ENCODE measurements around the gene ACAP1. TPM values are rescaled to one million over a fixed set of nuclear protein-coding genes. Genes with fewer than 3 reads are reported as not detected.

ACAP1 gene
- total RNA-seq, 6 donors from 2014 or later: 8.5 to 114 (median 22.8) TPM

- Histone ChIP-seq H3K9me3 (no peaks in the 10 kb centered on the region), H3K36me3 (peaks cover 0 to 6% (median 0%) of the 10 kb centered on the region in 4 donors), H3K27ac (no peak overlapping the region), H3K4me3 (no peak overlapping the region), H3K27me3 (no peaks in the 10 kb centered on the region), H3K4me1 (no peaks in the 10 kb centered on the region)
- DNase-seq: no peak
- no peak for ATAC-seq (ENCODE audit: low FRiP score in 2 of 2)
- WGBS, 2 donors: 78 to 93% methylated on average over 9 to 10 of the region's 13 CpGs
- TF ChIP-seq EP300 (IDR thresholded peaks at IDR 0.05) (no peak), CTCF (IDR thresholded peaks at IDR 0.05) (no peak), POLR2AphosphoS5 (IDR thresholded peaks at IDR 0.05) (no peak), POLR2A (IDR thresholded peaks at IDR 0.05) (no peak)
Measured at GRCh38 chr17:7341842-7342241, 5.5 kb downstream of the ACAP1 start.

GRCh38 chr17:7343250-7343649, 6.9 kb downstream of the ACAP1 start:
- Histone ChIP-seq H3K36me3 (peaks cover 0 to 9% (median 0%) of the 10 kb centered on the region in 4 donors), H3K4me1 (no peaks in the 10 kb centered on the region), H3K27me3 (no peaks in the 10 kb centered on the region), H3K4me3 (no peak overlapping the region), H3K27ac (no peak overlapping the region), H3K9me3 (no peaks in the 10 kb centered on the region)
- ATAC-seq (ENCODE audit: low FRiP score in 2 of 2) (no peak), DNase-seq (no peak)
- 50 to 82% methylated on average over 3 to 15 of the region's 15 CpGs for WGBS, 2 donors
- TF ChIP-seq EP300 (IDR thresholded peaks at IDR 0.05): no peak
- no peak for TF ChIP-seq POLR2A (IDR thresholded peaks at IDR 0.05)
- TF ChIP-seq CTCF (IDR thresholded peaks at IDR 0.05): no peak

GRCh38 chr17:7346761-7347614, 10.7 kb downstream of the ACAP1 start:
- no peaks in the 10 kb centered on the region for H3K27me3 ChIP-seq
- H3K4me3 ChIP-seq: no peak overlapping the region
- ATAC-seq (ENCODE audit: low FRiP score in 2 of 2): no peak
- TF ChIP-seq POLR2A (IDR thresholded peaks at IDR 0.05) (no peak), CTCF (IDR thresholded peaks at IDR 0.05) (no peak), POLR2AphosphoS5 (IDR thresholded peaks at IDR 0.05) (no peak), EP300 (IDR thresholded peaks at IDR 0.05) (no peak)
- H3K36me3 ChIP-seq: peaks cover 0 to 9% (median 0%) of the 10 kb centered on the region in 4 donors
- 78 to 83% methylated on average over 18 of the region's 18 CpGs for WGBS, 2 donors
- H3K4me1 ChIP-seq: peaks cover 18 to 25% (median 23%) of the 10 kb centered on the region in 4 donors
- no peak overlapping the region for H3K27ac ChIP-seq
- DNase-seq: peak in 1 of 2 donors; percentile 72
- no peaks in the 10 kb centered on the region for H3K9me3 ChIP-seq

GRCh38 chr17:7347630-7348477, 11.5 kb downstream of the ACAP1 start:
- WGBS, 2 donors: 63 to 73% methylated on average over 10 to 19 of the region's 19 CpGs
- peaks cover 0 to 9% (median 0%) of the 10 kb centered on the region in 4 donors for H3K36me3 ChIP-seq

More at GRCh38 chr17:7347630-7348477, 11.5 kb downstream of the ACAP1 start:
- Histone ChIP-seq H3K4me1 (peaks cover 24 to 31% (median 29%) of the 10 kb centered on the region in 4 donors), H3K9me3 (no peaks in the 10 kb centered on the region), H3K27ac (no peak overlapping the region), H3K27me3 (no peaks in the 10 kb centered on the region), H3K4me3 (no peak overlapping the region)
- ATAC-seq (ENCODE audit: low FRiP score in 2 of 2) (no peak), DNase-seq (peak in 1 of 2 donors; percentile 64)
- no peak for TF ChIP-seq POLR2AphosphoS5 (IDR thresholded peaks at IDR 0.05)
- no peak for TF ChIP-seq POLR2A (IDR thresholded peaks at IDR 0.05)
- TF ChIP-seq EP300 (IDR thresholded peaks at IDR 0.05): no peak
- no peak for TF ChIP-seq CTCF (IDR thresholded peaks at IDR 0.05)

All from upper lobe of left lung (tissue), 6 donors.